ENCODE measurements around the gene SSTR3. TPM values are rescaled to one million over a fixed set of nuclear protein-coding genes. Genes with fewer than 3 reads are reported as not detected.

SSTR3 gene
- total and polyA plus RNA-seq, 2 of the 4 experiments (the other 2 are of a cell fraction), result under 0.01 to 0.07 TPM

GRCh38 chr22:37209140-37209845, 3.0 kb downstream of the SSTR3 start:
- H2BK120ac ChIP-seq (ENCODE audit: low read depth, low read length), result no peak overlapping the region
- H3K14ac ChIP-seq (replicated peaks; ENCODE audit: low read depth, low read length), result no peak overlapping the region
- no peak for ATAC-seq (ENCODE audit: low read depth)
- H3K9me3 ChIP-seq (ENCODE audit: control insufficient read depth, insufficient read depth, low read length), result no peaks in the 10 kb centered on the region
- H3K36me3 ChIP-seq (ENCODE audit: control insufficient read depth, insufficient read depth, low read length), result no peaks in the 10 kb centered on the region
- peaks cover 56% of the 10 kb centered on the region for H3K27me3 ChIP-seq (ENCODE audit: control insufficient read depth, insufficient read depth, low read length)
- no peak overlapping the region for H2AK9ac ChIP-seq (replicated peaks; ENCODE audit: low read depth, low read length, poor library complexity)
- no peak overlapping the region for H3K23ac ChIP-seq (ENCODE audit: low read depth, low read length)
- H3K4me2 ChIP-seq (ENCODE audit: low read depth, low read length), result no peak overlapping the region
- no peak overlapping the region for H3K9ac ChIP-seq (ENCODE audit: low read depth, low read length)
- H3K79me1 ChIP-seq (ENCODE audit: low read depth in 1 of 2, low read length in 2 of 2), result no peaks in the 10 kb centered on the region
- dilution Hi-C loops (cut with HindIII; ENCODE audit: low sequenced_read_pairs, unreplicated experiment) (no loop called here), in situ Hi-C loops (cut with MboI; ENCODE audit: low sequenced_read_pairs) (no loop called here), intact Hi-C loops (cut with micrococcal nuclease) (no loop called here)
- H2AFZ ChIP-seq (replicated peaks; ENCODE audit: low read length, poor library complexity), result no peak overlapping the region
- H3K27ac ChIP-seq (ENCODE audit: insufficient read depth, low read length), result no peak overlapping the region
- no peaks in the 10 kb centered on the region for H3K9me1 ChIP-seq (ENCODE audit: insufficient read depth, low read length)
- no peak overlapping the region for H3K56ac ChIP-seq (ENCODE audit: extremely low read depth, insufficient read depth, low read length)
- no peak overlapping the region for H4K91ac ChIP-seq (ENCODE audit: insufficient read depth, low read depth, low read length)
- no peak overlapping the region for H2BK5ac ChIP-seq (ENCODE audit: low read depth, low read length, poor library complexity, severe bottlenecking)
- no peak overlapping the region for H2AK5ac ChIP-seq (ENCODE audit: low read depth, low read length)
- no peak overlapping the region for H3K4me3 ChIP-seq (ENCODE audit: insufficient read depth, low read depth, low read length)
- H2BK20ac ChIP-seq (ENCODE audit: low read depth, low read length), result no peak overlapping the region
- no CpG with 5 or more reads among the region's 9 CpGs for WGBS, 2 experiments (ENCODE audit: extremely low coverage in 2 of 2, insufficient read length in 1 of 2)
- no peak for TF ChIP-seq USF2 (IDR thresholded peaks at IDR 0.05; ENCODE audit: low read depth, low read length)
- TF ChIP-seq MAFK (IDR thresholded peaks at IDR 0.05; ENCODE audit: low read depth, low read length), result no peak
- TF ChIP-seq SMC3 (IDR thresholded peaks at IDR 0.05; ENCODE audit: low read depth, low read length), result no peak
- TF ChIP-seq RCOR1 (IDR thresholded peaks at IDR 0.05; ENCODE audit: insufficient replicate concordance, low read length), result no peak
- no peak for TF ChIP-seq RAD21 (IDR thresholded peaks at IDR 0.05; ENCODE audit: low read length)
- TF ChIP-seq NFE2L2 (IDR thresholded peaks at IDR 0.05; ENCODE audit: low read depth, low read length), result no peak
- TF ChIP-seq FOS (IDR thresholded peaks at IDR 0.05; ENCODE audit: low read depth, low read length), result no peak
- no peak overlapping the region for H2BK15ac ChIP-seq (ENCODE audit: low read depth, low read length)
- BruUV-seq (replicated peaks), result no TSS peak
- ChIA-PET CTCF (interaction anchor here (0.5 to 1.6 kb wide), 2 partner anchors 10 to 230 kb away, joined by 4 to 5 read pairs; no protein-coding TSS in a partner anchor), POLR2A (ENCODE audit: unreplicated experiment) (no interaction called here)
- DNase-seq, result no peak
- no peak overlapping the region for H4K5ac ChIP-seq (ENCODE audit: low read depth, low read length)
- peaks cover 4% of the 10 kb centered on the region; the same call in 1 of the 2 replicates for H3K4me1 ChIP-seq (ENCODE audit: control insufficient read depth, insufficient read depth, low read length)
- no peak overlapping the region for H4K8ac ChIP-seq (ENCODE audit: low read depth in 2 of 2, low read length in 2 of 2)
- H4K20me1 ChIP-seq (ENCODE audit: insufficient read depth, low read length), result no peaks in the 10 kb centered on the region
- no peak overlapping the region for H3K18ac ChIP-seq (ENCODE audit: low read depth, low read length)
- H3K4ac ChIP-seq (ENCODE audit: low read depth, low read length), result no peak overlapping the region
